ENCODE measurements around the gene NDUFB3.

NDUFB3 gene

GRCh38 chr2:201118961-201119854, 47.4 kb downstream of the NDUFB3 start:
- Histone ChIP-seq H3K4me2 (ENCODE audit: insufficient read depth, low read length) (peak overlapping the region; percentile 73), H3K27ac (ENCODE audit: low read length) (peak overlapping the region; percentile 98), H3K9ac (ENCODE audit: low read depth, low read length) (peak overlapping the region; percentile 98), H4K20me1 (ENCODE audit: insufficient read depth, low read length) (no peaks in the 10 kb centered on the region), H3K79me2 (ENCODE audit: insufficient read depth, low read length) (peaks cover 69% of the 10 kb centered on the region), H3K4me3 (ENCODE audit: low read depth in 1 of 2, low read length in 2 of 2) (peak overlapping the region; percentile 23 to 76; a peak in 3 of 4 replicates), H3K27me3 (ENCODE audit: insufficient read depth, low read length, poor library complexity) (no peaks in the 10 kb centered on the region), H3K36me3 (ENCODE audit: insufficient read depth, low read length) (0 out of 2 replicates have a peak, but pooled peaks cover 7% of the 10 kb centered on the region), H2AFZ (ENCODE audit: low read depth, low read length) (peak overlapping the region; percentile 67), H3K4me1 (ENCODE audit: insufficient read depth, low read length) (peaks cover 82% of the 10 kb centered on the region), H3K9me3 (ENCODE audit: insufficient read depth, low read length, severe bottlenecking) (no peaks in the 10 kb centered on the region)
- DNase-seq (peak; percentile 48), ATAC-seq (ENCODE audit: insufficient read depth, low read depth) (peak; percentile 15)
- no peak for TF ChIP-seq EZH2 (IDR thresholded peaks at IDR 0.05; ENCODE audit: borderline replicate concordance, low read depth, low read length, severe bottlenecking)
- TF ChIP-seq CTCF (IDR thresholded peaks at IDR 0.05; ENCODE audit: borderline replicate concordance, extremely low read depth, low read length, poor library complexity, severe bottlenecking) = no peak

- no peaks in the 10 kb centered on the region for H3K27me3 ChIP-seq (ENCODE audit: insufficient read depth, low read length, poor library complexity)
- no peaks in the 10 kb centered on the region for H4K20me1 ChIP-seq (ENCODE audit: insufficient read depth, low read length)
- TF ChIP-seq EZH2 (IDR thresholded peaks at IDR 0.05; ENCODE audit: borderline replicate concordance, low read depth, low read length, severe bottlenecking) (no peak), CTCF (IDR thresholded peaks at IDR 0.05; ENCODE audit: borderline replicate concordance, extremely low read depth, low read length, poor library complexity, severe bottlenecking) (no peak)
- H3K9me3 ChIP-seq (ENCODE audit: insufficient read depth, low read length, severe bottlenecking) = no peaks in the 10 kb centered on the region
- DNase-seq = no peak
- no peak overlapping the region for H3K27ac ChIP-seq (ENCODE audit: low read length)
- H3K4me3 ChIP-seq (ENCODE audit: low read depth in 1 of 2, low read length in 2 of 2) = no peak overlapping the region
- 0 out of 2 replicates have a peak, but pooled peaks cover 7% of the 10 kb centered on the region for H3K36me3 ChIP-seq (ENCODE audit: insufficient read depth, low read length)
- H3K79me2 ChIP-seq (ENCODE audit: insufficient read depth, low read length) = peaks cover 85% of the 10 kb centered on the region
- H3K9ac ChIP-seq (ENCODE audit: low read depth, low read length) = no peak overlapping the region
- ATAC-seq (ENCODE audit: insufficient read depth, low read depth) = no peak
- H2AFZ ChIP-seq (ENCODE audit: low read depth, low read length) = no peak overlapping the region
- H3K4me2 ChIP-seq (ENCODE audit: insufficient read depth, low read length) = 0 out of 2 replicates have a peak overlapping the region, but pooled peaks have one; percentile 3
- peaks cover 85% of the 10 kb centered on the region for H3K4me1 ChIP-seq (ENCODE audit: insufficient read depth, low read length)
Observed at GRCh38 chr2:201122276-201122675, 50.5 kb downstream of the NDUFB3 start.

- Histone ChIP-seq H3K4me1 (ENCODE audit: insufficient read depth, low read length) (peaks cover 52% of the 10 kb centered on the region), H3K4me3 (ENCODE audit: low read depth in 1 of 2, low read length in 2 of 2) (no peak overlapping the region), H3K79me2 (ENCODE audit: insufficient read depth, low read length) (peaks cover 76% of the 10 kb centered on the region), H3K4me2 (ENCODE audit: insufficient read depth, low read length) (no peak overlapping the region; the same call in 1 of the 2 replicates), H3K27ac (ENCODE audit: low read length) (peak overlapping the region; percentile 25; the same call in 1 of the 2 replicates), H3K27me3 (ENCODE audit: insufficient read depth, low read length, poor library complexity) (no peaks in the 10 kb centered on the region), H2AFZ (ENCODE audit: low read depth, low read length) (no peak overlapping the region), H3K9ac (ENCODE audit: low read depth, low read length) (no peak overlapping the region), H4K20me1 (ENCODE audit: insufficient read depth, low read length) (no peaks in the 10 kb centered on the region), H3K9me3 (ENCODE audit: insufficient read depth, low read length, severe bottlenecking) (no peaks in the 10 kb centered on the region), H3K36me3 (ENCODE audit: insufficient read depth, low read length) (0 out of 2 replicates have a peak, but pooled peaks cover 7% of the 10 kb centered on the region)
- TF ChIP-seq EZH2 (IDR thresholded peaks at IDR 0.05; ENCODE audit: borderline replicate concordance, low read depth, low read length, severe bottlenecking) (no peak), CTCF (IDR thresholded peaks at IDR 0.05; ENCODE audit: borderline replicate concordance, extremely low read depth, low read length, poor library complexity, severe bottlenecking) (no peak)
- ATAC-seq (ENCODE audit: insufficient read depth, low read depth) (no peak), DNase-seq (no peak)
Observed at GRCh38 chr2:201126308-201127151, 54.7 kb downstream of the NDUFB3 start.
